Lower leg skin (tissue), 3 donors: ENCODE data around the gene MAGI2.

ENCODE experiments used
- CTCF ChIP-seq, 3 donors: fragments of 450-650 bp; IDR thresholded peaks; one replicate each; pipeline ENCODE4 v1.5.1; 2016; ENCODE audit warnings: antibody characterized with exemption in 3 of 3, mild to moderate bottlenecking in 3 of 3, moderate library complexity in 2 of 3
- POLR2A ChIP-seq, 2 donors: fragments of 450-650 bp; IDR thresholded peaks; one replicate each; pipeline ENCODE4 v1.6.1; 2016 to 2017; ENCODE audit warnings: antibody characterized with exemption in 2 of 2, mild to moderate bottlenecking in 1 of 2, moderate library complexity in 1 of 2

- no peak for TF ChIP-seq CTCF (IDR thresholded peaks at IDR 0.05)
- no peak for TF ChIP-seq POLR2A (IDR thresholded peaks at IDR 0.05)
Measured at GRCh38 chr7:78842068-78842467, 611.4 kb downstream of the MAGI2 start.
